NCI-H226 (cell line): Measurements from ENCODE around the gene HINT3.
"Not testable (repeated sequence)": the region's sequence is repeated elsewhere in the genome, so short reads cannot be mapped to it uniquely, and the experiment has no call there.

ENCODE experiments used
- DNase-seq: peaks from one replicate; pipeline ENCODE4 v3.0.0-alpha.2; 2015

The HINT3 gene

DNA sequence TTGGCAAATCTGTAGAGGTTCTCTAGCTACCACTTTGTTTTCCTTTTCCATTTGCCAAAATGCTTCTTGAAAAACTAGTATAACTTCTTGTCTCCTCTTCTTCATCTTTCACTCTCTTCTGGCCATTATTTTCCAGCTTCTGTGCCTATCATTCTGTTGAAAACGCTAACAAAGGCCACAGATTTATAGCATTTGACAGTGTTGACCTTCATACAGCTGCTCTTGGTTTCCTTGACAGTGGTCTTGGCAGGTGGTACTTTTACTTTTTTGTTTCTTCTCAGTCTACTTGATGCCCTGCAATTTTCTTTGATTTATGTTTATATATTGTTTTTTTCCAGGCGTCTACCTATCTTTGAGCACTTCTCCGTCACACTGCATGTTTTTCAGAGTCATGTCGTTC, 53.5 kb downstream of the HINT3 start:
- DNase-seq, result no peak

DNA sequence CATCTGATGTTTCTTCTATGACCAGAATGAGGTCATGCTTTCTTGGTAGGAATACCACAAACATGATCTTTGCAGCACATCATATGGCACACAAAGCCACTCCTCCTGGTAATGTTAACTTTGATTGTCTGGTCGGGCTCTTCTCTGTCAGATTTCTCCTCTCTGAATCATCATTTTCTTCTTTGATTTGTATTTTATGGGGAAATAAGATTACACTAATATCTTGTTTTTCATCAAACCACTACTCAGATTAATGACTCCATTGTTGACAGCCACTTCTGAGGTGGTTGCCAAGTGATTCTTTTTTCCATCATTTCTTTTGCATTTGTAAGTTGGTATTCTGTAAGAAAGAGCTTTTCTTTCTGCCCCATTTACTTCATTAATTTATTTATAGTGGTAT, 59.3 kb downstream of the HINT3 start:
- no peak for DNase-seq

DNA sequence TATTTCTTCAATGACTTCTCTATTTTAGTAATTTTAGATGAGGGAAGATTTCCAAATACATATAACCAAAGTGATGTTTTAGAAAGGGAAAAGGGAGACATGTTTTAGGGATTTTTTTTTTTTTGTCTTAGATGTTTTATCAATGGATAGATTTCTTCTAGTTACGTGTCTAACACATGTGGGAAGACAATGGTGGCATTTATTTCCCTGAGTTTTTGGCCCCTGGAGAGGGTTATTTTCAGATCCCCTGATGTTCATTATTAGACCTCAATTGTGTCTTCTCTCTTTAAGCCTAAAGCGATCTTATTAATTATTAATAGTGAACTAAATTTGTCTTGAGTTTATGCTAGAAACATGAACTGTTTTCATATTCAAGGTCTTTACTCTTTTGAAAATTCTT, 60.0 kb downstream of the HINT3 start:
- no peak for DNase-seq

DNA sequence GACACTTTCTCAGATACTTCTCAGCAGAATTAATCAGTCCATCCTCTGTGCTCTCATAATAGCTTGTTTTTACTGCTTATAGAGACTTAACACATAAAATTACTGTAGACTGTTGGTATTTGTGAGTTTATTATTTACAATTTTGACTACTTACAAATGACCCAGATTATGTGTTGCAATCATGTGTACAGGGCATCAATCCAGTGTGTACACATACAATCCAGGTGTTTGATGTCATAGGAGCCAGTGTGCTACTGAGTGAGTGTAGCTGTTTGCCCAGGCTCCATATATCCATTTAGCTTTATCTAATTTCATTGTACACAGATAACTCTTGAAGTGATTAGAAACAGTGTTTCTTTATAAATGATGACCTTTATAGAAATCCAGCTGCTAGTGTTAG, 61.1 kb downstream of the HINT3 start:
- DNase-seq, result no peak

DNA sequence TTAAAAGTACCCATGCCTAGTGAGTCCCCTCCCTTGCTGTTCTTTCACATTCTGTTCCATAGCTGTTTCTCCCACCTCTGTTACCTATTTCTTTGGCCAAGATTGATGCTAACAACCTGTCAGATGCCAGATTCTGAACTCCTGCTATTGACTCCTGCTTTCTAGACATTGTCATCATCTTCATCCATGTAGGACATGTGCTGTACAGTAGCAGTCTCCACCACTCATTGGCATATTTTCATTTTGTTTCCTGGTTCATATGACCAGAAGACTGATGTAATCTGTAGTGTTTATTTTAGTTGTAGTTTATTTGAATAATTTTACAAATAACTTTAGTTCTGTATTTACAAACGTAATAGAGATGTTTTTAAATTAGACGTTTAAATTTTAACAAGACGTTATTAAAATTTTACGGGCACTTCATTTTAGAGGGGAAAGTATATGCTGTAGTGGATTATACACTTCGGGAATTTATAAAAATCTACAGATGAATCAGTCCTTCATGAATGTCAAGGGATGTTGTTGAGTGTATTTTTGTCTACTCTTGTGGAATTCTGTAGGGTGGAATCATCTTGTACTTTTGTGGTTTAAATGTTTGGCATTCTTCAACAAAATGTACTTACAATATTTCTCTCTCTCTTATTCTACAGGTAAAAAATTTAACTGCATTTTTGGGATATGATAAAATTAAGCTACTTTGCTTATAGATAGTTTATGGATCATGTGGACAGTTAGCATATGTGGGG, 63.9 kb downstream of the HINT3 start:
- no peak for DNase-seq

DNA sequence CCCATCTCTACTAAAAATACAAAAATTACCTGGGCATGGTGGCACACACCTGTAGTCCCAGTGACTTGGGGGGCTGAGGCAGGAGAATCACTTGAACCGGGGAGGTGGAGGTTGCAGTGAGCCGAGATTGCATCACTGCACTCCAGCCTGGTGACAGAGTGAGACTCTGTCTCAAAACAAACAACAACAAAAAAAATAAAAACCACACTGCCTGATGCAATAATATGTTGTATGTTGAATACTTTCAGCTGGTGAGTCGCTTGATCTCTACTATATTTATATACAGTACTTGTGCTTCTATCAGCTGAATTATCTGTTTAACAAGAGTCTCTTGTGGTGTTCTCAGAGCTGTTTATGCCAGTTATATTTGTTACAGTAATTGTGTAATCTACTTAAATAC, 66.9 kb downstream of the HINT3 start:
- DNase-seq, result not testable (repeated sequence)

DNA sequence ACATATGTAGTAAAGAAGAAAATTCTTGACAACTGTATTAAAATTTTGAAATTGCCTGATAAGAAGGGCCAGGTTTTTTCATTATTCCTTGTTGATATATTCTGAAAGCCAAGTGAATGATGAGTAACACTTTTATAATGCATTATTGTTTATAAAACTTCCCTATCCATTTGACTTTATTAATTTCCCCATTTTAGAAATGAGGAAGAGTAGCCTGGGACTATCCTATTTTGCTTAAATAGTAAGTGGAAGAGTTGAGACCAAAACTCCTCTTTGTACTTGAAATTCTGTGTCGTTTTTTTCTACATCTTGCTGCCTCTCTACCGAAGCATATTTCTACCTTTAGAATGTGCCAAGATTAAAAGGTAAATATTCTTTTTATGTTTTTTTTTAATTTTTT, 69.4 kb downstream of the HINT3 start:
- DNase-seq, result no peak

DNA sequence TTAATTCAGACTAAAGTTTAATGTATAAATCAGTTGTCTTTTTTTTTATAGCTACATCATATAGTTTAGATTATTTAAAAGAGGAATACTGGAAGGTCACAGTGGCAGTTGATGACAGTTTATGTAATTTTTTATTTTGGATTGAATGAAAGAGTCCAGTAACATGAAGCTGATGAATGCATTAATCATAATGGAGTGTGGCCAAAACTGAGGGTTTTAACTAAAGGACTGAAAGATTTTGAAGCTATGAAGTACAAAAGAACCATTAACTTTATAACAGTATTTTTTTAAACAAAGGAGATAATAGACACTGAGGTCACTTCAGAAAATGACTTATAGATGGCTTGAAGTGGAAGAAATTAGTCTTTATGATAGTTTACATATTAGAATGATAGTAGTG, 71.0 kb downstream of the HINT3 start:
- no peak for DNase-seq
